GM12872 (cell line): Measurements from ENCODE around the gene SPATA31C1.

Source experiments
- TF ChIP-seq, protein P1 (sequence below): IDR thresholded peaks from 3 replicates; pipeline ENCODE4 v1.5.1; 2011; ENCODE audit warnings: low read depth, mild to moderate bottlenecking, low read length, moderate library complexity; ENCODE audit not compliant: insufficient read depth

SPATA31C1 gene

GRCh38 chr9:87950296-87950695 lies 32.5 kb downstream of the SPATA31C1 start:
- TF ChIP-seq, protein P1, sequence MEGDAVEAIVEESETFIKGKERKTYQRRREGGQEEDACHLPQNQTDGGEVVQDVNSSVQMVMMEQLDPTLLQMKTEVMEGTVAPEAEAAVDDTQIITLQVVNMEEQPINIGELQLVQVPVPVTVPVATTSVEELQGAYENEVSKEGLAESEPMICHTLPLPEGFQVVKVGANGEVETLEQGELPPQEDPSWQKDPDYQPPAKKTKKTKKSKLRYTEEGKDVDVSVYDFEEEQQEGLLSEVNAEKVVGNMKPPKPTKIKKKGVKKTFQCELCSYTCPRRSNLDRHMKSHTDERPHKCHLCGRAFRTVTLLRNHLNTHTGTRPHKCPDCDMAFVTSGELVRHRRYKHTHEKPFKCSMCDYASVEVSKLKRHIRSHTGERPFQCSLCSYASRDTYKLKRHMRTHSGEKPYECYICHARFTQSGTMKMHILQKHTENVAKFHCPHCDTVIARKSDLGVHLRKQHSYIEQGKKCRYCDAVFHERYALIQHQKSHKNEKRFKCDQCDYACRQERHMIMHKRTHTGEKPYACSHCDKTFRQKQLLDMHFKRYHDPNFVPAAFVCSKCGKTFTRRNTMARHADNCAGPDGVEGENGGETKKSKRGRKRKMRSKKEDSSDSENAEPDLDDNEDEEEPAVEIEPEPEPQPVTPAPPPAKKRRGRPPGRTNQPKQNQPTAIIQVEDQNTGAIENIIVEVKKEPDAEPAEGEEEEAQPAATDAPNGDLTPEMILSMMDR, result no peak

DNA sequence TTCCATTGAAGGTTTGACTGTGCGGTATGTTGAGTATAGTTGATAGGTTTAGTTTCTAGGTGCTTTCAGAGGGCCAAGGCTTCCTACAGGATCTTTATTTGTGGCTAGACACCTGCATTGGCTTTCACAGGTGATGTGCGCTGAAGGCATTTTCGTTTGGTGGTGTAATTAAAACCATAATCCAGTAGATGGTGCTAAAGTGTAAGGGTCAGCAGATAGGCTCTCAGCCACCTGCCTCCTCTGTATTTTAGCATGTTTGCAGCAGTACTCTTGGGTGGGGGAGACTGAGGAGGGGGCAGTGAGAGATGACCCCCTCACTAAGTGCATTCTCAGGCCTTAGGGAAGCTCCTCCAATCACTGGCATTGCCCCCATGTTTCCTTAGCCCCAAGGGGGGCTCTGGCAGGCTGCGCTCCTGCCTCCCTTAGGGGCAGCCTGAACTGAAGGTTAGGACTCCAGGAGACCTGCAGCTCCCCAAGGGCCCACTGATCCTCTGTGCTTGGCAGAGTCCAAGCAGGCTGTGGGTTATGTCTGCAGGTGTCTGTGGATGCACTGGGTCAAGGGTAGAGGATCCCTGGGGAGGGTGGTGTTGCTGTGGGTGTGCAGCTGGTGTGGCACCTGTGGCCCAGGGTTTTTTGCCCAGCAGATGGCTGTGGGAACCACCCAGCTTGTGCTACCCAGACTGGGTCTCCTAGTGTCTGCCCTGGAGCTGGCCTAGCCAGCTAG lies 33.2 kb downstream of the SPATA31C1 start:
- TF ChIP-seq, protein P1, result peak; percentile 58; the same call in 2 of the 3 replicates

GRCh38 chr9:87954230-87954629 lies 36.5 kb downstream of the SPATA31C1 start:
- TF ChIP-seq, protein P1, result no peak

- TF ChIP-seq, protein P1, result no peak
These were observed 40.1 kb downstream of the SPATA31C1 start for GRCh38 chr9:87957839-87958238.

- TF ChIP-seq, protein P1, result no peak
These were observed 40.8 kb downstream of the SPATA31C1 start for GRCh38 chr9:87958591-87958990.

DNA sequence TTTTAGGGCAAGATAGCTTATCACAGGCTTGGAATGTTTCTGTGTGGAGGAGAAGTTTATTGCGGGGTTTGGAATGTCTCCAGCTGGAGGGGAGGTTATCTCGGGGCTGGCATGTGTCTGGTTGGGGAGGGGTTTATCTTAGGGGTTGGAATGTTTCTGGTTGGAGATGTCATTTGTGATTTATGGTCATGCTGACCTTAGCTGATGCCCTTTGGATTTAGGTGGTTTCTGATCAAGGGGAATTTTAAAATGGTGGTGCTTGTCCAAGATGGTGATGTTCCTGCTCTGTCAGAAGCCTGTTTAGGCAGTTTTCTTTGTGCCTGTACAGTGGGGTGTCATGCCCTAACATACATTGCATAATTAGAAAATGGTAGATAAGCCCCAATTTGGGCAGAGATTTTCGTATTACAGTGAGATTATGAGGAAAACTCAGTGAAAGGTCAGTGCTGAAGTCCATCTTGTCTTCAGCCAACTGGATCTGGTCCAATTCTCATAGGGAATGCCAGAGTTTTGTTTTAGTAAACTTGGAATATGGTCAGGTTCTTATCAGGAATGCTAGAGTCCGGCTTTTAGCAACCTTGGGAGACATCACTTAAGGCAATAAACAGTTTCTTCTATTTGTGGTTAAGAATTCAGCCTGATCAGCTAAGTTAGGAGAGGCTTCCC lies 42.3 kb downstream of the SPATA31C1 start:
- TF ChIP-seq, protein P1, result no peak

- TF ChIP-seq, protein P1, result no peak
These were observed 46.0 kb downstream of the SPATA31C1 start for GRCh38 chr9:87963770-87964169.
